ENCODE measurements around the gene RAPGEF4.
"Not testable (repeated sequence)": the region's sequence is repeated elsewhere in the genome, so short reads cannot be mapped to it uniquely, and the experiment has no call there.

The RAPGEF4 gene

DNA sequence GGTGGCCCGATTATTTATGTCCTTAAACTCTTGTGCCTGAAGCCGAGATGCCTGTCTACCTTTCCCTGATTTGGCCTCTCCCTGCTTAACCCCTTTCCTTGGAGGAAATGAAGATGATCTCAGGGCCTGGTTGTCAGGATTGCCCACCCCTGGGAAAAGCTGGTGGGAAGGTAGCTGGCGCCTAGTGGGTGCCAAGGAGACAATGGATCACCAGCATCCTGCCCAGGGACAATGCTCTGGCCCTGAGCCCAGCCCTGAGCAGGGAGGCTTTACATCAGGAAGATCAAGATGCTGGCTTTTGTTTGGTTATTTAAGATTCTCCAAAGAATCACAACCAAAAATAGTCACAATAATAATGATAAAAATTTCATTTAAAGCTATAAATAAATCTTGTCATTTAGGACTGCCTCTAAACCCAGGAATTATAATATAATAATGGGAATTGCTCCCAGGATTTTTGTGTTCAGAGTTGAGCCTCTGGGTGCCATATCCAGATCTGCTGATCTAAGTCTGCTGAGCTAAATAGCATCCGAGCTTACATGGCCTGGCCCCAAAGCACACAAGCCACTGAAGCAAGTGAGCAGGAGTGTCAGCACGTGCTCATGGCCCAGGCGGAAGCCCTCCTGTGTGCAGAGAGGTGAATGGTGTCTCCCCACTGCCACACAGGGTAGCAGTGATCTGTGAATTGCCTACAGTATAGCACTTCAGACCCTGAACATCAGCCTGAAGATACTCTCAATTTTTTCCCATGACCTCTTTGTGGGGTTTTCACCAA, 282.2 kb downstream of the RAPGEF4 start:
- no peak for DNase-seq

DNA sequence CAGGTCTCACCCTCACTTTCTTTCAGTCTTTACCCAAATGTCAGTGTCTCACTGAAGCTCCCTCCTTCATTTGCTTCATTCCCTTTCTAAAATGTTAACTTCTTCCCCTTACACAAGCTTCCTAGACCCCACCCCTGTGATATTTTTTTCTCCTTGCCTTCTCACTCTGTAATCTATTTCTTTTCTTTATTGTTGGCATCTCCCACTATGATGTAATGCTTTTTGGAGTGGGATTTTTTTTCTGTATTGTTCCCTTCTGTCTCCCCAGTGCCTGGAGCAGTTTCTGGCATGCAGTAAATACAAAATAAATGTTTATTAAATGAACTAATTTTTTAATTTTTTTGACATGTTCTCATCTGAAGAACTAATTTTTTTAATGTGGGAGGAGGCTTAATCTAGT, 284.1 kb downstream of the RAPGEF4 start:
- DNase-seq = no peak

DNA sequence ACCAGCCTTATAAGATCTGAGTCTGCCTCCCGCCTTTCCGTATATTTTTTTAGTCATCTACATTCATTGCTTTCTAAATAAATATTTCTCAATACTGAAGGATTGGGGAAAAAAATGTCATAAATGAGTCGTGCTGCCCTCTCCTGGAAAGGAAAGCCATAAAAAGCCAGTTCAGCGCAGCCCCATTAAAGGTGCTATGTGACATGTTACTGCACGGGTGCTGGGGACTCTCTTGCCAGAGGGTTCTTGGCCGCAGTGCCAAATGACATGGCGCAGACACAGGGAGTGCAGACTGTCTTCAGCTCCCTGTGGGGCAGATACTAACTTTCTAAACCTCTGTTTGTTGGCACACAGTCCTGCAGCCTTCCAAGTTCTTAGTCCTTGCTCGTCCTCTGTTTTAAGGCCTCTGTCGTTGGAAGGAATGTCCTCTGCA, 286.3 kb downstream of the RAPGEF4 start:
- no peak for DNase-seq

DNA sequence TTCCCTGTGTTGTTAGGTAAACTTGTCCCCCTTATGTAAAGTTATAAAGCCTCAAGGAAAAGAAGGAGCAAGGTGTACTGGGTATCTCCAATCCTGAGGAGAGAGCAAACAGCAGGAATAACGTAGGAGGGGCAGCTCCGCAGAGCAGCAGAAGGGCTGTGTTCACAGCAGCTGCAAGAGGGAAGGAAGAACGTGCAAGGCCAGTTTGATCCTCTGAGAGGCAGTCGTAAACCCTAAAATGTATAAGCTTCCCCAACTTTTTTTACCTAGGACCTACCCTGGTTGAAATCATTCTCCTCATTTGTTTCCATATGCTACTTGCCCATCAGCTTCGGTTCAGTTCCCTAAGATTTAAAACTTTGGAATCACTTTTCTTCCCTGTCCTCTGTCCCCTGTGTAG, 288.1 kb downstream of the RAPGEF4 start:
- DNase-seq = no peak

DNA sequence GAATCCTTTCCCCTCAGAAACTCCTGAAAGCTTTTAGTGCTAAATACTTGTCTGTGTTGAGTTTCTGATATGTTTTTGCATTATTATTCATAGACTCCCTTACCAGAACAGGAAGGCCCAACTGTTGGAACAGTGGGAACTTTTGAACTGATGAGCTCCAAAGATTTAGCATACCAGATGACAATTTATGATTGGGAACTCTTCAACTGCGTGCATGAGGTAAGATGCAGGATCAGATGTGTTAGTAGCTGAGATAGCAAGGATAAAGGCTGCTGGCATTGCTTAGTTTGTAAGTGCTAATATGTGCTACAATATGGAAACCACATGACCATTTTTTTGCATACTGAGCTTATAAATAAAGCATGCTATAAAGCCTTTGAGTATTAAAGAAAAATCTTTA, 290.8 kb downstream of the RAPGEF4 start:
- no peak for DNase-seq

DNA sequence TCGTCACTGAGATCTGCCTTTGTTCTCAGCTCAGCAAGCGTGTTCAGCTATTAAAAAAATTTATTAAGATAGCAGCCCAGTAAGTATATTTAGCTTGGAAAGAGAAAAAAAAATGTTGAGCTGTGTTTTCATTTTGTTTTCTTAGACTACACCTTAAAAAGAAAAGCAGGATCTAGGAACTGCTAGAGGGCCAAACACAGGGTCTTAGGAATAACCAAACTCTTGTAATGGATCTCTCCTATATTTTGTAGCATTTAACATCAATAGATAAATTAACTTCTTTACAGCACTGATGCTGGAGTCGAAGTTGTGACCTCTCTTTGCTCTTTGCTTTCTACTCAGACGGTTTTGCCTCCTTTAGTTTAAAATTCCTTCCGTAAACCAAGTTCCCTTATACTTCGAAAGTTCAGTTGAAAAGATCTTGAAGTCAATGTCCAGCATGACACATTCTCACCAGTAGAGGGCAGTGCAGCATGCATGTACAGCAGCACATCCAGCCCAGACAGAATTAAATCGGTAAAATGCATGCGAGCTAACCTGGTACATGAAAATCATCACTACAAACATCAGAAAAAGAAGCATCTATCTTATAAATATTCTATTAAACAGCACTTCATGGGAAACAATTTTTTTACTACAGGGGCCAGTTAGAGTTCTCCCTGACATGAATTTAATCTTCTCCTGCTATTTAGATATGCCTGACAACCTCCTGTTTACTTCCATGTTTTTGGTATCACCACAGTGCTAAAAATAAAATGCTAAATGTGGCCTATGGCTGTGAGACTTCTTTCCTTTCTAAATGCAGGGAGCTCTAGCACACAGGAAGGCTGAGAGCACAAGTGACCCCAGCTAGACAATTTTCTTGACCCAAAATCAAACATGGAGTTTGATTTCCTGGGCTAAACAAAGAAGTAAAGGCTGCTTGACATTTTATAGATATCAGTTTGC, 291.8 kb downstream of the RAPGEF4 start:
- DNase-seq = peak; percentile 71

DNA sequence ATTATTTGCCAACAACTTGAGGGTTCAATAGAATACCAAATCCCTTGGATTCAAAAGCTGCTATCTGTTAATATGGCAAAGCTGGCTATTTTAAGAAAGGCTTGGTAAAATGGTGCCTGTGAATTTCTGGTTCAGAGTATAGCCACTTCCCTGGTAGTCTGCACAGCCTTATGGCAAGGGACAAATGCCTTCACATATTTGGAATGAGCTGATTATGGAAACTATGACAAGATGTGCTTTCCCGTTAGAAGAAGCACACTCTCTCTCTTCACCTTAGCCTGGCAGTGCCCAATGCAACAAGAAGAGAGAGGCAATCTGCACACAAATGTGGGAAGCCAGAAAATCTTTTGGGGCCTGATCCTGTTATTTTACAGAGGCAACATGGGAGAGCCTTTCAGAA, 292.5 kb downstream of the RAPGEF4 start:
- no peak for DNase-seq

DNA sequence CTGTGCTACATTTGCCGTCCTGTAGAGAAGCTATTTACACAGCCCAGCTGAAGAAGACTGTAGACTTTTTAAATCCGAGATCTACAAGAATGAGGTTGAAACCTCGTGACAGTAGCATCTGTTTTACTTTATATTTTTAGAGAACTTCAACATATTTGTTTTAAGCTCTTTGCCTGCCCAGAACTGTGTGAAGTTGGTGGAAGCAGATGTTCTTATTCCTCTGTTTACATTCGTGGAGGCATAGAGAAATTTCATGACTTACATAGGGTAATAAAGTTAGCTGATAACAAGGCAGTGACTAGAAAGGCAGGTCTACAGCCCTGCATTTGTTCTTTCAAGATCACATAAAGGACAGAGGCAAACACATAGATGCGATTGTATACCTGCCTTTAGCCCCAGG, 293.0 kb downstream of the RAPGEF4 start:
- no peak for DNase-seq

DNA sequence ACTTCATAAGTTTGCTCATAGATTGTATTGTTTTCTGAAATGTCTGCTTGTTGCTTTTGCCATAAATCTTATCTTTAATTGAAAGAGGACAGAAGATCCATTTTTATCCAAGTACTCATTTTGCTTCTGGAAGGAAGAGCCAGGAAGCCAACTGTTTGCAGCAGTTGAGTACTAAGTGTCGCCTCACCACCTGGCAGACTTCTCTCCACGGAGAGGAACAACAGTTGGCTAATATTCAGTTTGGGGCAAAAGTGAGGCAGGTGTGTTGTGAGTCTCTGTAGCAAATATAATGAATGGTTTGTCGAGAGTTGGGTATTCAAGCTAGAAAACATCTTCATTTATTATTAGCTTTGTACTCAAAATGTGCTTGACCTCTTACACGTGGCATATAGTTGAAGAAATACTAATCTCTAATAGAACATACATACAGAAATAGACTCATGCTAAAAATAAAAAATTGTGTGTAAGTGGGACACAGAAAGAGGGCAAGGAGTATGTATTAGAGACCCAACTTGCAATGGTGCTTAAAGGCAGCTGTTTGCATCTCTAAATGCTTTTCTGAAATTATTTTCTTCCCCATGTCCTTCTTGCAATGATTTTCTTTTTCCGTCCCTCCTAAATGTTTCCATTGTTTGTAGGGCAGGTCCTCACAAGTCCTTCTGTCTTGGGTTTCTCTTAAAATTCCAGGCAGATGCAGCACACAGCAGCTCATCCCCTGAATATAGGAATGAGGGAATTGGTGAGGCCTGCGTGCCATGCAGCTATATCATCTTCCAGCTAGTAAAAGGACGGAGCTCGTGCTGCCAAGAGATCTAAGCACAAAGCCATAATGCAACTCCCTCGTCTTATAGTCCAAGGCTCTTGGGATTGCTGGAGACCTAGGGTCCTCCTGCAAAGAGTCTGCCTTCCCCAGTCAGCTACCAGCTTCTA, 295.2 kb downstream of the RAPGEF4 start:
- no peak for DNase-seq

DNA sequence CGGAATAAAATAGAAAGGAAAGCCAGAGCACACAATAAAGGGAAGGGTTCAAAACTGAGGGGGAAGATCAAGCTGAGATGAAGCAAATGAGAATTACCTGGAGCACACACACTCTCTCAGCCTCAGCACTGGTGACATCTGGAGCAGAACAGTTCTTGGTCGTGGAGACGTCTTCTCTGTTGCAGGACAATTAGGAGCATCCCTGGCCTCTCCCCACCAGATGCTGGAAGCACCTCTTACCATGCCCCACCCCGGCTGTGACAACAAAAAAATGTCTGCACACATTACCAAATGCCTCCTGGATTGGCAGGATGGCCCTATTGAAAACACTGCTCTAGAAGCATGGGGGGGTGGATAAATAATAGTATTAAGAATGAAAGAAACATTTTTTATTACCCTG, 296.4 kb downstream of the RAPGEF4 start:
- no peak for DNase-seq

DNA sequence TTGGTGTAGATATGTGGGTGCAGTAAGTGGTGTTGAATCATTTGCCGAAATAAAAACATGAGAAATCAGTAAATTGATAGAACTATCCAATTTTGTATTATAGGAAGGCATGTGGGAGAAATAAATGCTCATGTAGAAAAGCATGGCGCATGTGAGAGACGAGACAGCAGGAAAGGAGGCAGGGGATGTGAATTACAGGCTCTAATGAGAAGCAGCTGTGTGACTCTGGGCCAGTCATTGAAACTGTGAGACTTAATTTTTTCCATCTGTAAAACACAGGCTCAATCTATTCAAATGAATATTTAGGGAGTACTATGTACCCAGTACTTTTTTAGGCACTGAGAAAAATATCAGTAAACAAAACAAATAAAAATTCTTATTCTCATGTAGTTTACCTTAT, 297.4 kb downstream of the RAPGEF4 start:
- no peak for DNase-seq

DNA sequence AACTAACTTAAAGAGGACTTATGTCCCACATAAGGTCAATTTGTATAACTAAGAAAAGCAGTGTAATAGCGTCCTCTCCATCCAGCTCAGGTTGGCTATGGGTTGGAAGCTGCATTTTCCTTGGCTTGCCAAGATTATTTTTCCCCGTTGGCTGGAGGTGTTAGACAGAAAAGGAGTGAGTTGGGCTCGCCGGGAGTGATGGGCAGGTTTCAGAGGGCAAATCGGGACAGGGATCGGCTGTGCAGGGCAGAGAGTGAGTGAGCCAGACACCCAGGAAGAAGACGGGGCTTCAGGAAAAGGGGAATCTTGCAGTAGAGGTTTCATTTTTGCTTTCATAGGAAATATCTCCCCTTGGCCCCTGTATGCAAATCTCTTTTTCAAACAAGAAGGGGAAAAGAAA, 298.5 kb downstream of the RAPGEF4 start:
- DNase-seq = no peak

DNA sequence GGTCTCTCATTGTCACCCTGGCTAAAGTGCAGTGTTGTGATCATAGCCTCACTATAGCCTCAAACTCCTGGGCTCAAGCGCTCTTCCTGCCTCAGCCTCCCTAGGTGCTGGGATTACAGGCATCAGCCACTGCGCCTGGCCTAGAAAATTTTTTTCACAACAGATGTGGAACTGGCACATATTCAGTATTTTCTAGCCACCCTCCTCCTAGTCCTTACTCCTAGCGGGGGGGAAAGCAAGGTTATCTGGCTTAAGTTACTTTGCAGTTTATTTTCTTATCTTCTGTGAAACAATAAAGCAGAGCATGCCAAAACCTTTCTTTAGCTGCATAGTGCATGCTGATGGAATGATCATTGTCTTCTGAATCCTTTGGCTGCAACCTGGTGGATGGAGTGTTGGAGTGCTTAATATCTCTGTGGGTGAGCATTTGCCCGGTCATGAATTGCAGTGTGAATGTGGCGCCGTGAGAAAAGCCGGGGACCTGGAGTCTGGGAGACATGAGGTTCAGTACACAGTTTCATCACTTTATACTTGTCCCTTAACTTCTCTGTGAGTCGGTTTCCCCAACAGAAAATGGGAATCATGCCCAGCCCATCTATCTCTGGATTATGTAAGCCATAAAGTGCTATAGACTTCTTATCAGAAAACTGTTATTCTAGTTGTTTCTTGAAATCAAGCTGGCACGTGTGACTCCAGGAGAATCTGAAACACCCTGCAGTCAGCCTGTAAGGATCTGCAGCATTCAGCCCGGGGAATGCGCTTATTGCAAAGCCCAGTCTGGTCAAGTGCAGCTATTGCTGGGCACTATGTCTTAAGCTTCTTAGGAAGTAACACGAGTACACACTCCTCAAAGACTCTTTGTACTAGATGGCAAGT, 301.8 kb downstream of the RAPGEF4 start:
- DNase-seq = no peak

DNA sequence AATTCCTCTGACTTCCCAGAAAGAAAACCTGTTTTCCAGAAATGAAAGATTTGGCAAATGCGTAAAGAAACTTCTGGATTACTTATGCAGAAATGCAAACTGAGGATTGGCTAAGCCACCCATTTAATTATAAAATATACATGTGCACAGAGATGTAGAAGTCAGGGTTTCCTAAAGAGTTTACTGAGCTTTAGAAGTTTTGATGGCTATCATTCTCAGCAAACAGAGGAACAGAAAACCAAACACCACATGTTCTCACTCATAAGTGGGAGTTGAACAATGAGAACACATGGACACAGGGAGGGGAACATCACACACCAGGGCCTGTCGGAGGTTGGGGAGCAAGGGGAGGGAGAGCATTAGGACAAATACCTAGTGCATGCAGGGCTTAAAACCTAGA, 302.6 kb downstream of the RAPGEF4 start:
- DNase-seq = not testable (repeated sequence)

DNA sequence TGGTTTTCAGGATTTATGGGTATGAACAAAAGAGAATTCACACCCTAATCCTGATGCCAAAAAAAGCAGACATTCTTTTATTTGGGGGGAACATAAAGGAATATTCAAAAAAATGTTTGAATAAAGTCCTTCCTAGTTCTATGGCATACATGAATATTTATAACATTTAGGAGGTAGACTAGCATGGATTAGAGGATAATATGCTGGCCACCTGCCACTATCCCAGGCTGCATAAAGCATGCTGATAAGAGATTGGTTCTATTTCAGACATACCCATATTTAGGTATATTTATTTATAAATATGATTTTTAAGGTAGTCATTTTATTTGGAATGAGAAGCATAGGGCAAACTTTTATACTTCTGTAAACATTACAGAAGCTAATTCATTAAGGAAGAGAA, 305.1 kb downstream of the RAPGEF4 start:
- no peak for DNase-seq

DNA sequence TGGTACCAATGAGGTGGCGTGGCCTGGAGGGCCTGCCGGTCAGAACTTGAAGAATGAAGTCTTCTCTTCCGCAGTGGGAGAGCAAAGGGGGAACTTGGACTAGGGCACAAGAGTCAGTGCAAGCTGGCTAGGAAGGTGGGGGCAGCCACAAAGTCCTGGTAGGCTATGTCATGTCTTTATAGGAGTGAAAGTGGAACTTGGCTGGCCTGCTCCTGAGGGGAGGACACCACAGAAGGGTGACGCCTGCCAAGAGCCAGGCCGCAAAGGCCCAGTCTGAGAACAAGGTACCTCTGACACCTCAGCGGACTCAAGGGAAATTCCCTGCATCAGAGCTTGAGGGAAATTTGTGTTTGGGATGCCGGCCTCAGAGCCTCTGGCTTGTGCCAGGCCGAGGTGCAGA, 307.8 kb downstream of the RAPGEF4 start:
- DNase-seq = no peak

DNA sequence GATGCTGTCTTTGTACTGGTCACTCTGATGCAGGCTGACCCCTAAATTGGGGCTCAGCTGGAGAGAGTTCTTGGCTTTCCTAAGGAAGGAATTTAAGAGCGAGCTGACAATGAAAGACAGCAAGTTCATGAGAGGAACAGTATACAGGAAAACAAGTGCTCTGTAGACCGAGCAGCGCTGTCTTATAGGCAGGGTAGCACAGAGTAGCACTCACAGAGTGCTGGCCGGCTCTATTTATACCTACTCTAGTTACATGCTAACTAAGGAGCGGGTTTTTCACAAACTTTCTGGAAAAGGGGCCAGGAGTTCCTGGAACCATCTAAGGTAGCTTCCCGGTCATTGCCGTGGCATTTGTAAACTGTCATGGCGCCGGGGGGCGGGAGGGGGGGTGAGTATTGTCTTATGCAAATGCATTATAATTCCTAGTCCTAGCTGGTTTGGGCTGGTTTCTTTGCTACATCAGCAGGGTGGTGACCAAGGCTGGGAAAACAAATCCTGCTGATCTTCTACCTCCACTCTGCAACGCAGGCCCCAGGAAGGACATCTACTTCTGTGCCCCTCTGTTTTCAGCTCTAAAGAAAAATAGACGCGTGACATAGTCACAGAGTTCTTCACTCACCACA, 308.4 kb downstream of the RAPGEF4 start:
- DNase-seq = no peak

DNA sequence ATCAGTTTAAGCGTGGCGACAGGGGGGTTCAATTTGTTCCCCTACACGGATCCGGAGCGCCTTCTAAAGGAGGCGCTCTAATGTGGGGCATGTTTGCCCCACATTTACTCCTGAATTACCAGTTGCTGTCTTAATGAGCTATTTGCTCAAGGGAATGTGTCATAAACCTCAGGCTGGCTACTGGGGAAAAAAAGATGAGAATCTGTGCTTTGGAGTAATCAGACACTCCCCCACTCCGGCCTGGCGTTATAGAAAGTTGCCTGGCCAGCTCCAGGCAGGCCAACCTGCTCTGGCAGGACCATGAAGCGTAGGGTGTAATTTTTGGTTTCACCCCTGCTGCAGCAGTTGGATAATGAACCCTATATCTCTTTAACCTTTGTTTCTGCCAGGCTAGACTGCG, 309.0 kb downstream of the RAPGEF4 start:
- DNase-seq = no peak

DNA sequence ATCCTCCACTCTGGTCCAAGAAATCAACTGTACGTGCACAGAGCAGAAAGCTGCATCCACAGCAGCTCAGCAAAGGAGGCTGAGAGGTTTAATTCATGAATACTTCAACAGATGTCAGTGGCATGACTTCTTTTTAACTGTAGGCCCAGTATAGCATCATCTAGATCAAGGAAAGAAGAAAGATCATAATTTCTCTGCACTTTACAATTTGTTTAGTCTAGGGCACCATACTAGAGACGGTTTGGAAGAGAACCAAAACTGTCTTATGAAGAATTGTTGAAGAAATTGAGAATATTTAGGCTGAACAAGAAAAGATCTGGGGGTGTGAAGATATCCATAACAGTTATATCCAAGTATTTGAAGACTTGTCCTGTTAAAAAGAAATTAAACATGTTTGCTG, 309.5 kb downstream of the RAPGEF4 start:
- no peak for DNase-seq

DNA sequence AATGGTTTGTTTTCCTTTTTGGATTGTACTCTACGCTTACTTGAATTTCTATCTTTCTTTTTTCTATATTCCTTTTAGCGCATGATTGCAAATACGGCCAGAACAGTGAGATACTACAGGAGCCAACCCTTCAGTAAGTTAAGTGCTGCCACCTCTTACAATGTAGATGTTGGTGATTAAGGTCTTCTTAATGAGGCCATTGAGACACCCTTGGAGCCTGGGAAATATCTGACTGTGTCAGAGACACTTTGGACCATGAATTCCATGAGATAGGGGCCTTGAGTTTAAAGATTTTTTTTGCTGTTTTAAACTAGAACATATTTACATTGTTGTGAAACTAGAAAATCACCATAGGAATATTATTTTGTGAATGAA, 312.9 kb downstream of the RAPGEF4 start:
- no peak for DNase-seq

DNA sequence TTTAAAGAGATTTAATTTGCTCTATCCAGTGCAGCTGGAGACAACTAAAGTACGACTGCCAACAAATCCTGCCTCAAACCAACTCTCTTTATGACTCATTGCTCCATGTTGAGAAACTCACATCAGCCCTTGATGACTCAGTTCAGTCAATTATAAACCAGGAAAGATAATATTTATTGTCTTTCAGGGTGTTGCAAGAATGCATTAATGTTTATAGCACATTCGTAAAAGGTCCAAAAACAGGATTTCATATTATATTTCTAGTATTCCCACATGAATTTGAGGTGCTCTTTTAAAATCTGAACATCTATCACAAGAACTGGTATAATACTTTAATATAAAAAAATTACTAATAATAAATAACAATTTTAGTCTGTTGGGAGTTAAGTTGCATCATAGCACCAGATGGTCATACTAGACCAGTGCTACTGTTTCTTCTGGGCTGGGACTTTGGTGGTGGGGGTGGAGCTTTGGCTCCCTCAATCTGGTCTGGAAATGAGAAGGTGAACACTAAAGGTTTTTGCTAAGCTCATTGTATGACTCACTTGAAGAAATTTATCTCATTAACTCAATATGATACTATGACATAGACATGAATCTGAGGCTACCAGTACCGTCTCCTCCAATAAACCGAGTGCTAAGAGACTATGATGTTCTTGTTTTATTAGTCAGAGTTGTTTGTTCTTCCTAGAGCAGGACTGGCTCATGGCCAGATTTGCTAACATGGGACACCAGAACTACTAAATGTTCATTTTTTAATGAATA, 313.4 kb downstream of the RAPGEF4 start:
- DNase-seq = no peak

Data from NCI-H510A (cell line).